A549 treated with AZD9567 at 1 μM for 4 hours (cell line): Measurements from ENCODE around the gene ZNF121. TPM values are rescaled to one million over a fixed set of nuclear protein-coding genes. Genes with fewer than 3 reads are reported as not detected.

Experiments used
- total RNA-seq: library from RNA; stranded (reverse); fragments of 200-300 nt; extraction: Qiagen RNA extraction; gene quantifications from 5 replicates; pipeline ENCODE4 v1.2.3, GENCODE V29; 2022; ENCODE audit not compliant: insufficient read depth

ZNF121 gene
- 3.2 to 3.9 TPM (median 3.4 TPM) in 5 replicates for total RNA-seq

DNA sequence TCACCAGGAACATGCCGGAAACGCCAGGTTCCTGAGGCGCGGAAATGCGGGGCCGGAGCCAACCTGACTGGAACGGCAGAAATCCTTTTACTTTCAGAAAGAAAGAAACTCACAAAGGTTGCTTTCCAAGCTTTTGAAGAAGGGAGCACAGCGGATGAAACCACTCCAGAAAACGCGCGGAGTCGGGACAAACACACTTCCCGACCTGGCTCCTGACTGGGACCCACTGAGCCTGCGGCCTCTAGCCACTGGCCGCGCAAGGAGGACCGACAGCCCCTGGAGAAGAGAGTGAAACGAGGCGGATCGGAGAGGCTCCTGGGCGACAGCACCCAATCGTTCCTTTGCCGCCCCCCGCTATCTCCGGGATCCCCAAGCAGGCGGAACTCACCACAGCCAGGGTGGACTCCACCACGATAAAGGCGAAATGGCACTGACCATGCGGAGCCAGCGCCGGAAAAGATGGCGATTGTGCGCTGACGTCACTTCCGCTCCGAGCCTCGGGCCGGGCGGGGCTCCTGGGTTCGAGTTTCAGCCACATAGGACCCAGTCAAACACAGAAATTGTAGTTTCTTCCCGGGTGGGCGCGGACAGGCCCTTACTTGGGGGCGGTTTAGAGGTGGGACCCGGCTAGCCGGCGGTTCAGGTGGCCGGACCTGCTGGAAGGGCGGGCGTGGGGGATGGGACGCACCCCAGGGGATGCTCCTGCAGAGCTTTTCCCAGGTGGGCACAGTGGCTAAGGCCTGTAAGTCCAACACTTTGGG lies at the start of gene ZNF121:
TSS of gene ZNF121 (minus strand) at position 432 of the 761 bp plus-strand sequence. CDS start 16,407 bp downstream, outside the sequence.

DNA sequence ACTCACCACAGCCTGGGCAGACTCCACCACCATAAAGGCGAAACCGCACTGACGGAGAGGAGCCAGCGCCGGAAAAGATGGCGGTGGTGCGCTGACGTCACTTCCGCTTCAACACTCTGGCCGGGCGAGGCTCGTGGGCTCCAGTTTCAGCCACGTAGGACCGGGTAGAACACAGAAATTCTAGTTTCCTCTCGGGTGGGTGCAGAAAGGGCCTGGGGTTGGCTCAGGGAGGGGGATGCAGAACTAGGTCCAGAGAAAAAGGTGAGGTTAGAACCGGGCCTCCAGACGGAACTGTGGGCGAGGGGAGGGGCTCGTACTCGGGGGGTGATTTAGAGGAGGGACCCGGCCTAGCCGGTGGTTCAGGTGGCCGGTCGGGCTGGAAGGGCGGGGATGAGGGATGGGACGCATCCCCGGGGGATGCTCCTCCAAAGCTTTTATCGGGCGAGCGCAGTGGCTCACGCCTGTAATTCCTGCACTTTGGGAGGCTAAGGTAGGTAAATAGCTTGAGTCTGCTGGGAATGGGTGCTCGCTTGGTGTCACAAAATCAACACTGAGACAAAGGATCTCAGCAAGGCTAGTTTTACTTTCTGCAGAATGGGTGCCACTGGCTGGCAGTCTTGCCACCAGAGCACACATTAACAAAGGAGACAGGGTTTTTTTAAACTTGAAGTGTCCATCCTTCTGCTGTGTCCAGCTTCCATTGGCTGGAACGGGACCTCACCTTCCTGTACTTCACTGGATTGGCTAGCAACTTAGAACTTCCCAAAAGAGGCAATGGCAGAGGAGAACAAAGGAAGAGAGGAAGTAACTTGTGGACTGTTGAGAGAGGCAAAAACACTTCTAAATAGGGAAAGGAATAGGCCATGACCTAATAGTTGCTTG lies 37.1 kb upstream of the ZNF121 start, which contains the start of gene ZNF561:
TSS of gene ZNF561 (minus strand) at position 77 of the 882 bp plus-strand sequence. CDS start 1,776 bp downstream, outside the sequence.

DNA sequence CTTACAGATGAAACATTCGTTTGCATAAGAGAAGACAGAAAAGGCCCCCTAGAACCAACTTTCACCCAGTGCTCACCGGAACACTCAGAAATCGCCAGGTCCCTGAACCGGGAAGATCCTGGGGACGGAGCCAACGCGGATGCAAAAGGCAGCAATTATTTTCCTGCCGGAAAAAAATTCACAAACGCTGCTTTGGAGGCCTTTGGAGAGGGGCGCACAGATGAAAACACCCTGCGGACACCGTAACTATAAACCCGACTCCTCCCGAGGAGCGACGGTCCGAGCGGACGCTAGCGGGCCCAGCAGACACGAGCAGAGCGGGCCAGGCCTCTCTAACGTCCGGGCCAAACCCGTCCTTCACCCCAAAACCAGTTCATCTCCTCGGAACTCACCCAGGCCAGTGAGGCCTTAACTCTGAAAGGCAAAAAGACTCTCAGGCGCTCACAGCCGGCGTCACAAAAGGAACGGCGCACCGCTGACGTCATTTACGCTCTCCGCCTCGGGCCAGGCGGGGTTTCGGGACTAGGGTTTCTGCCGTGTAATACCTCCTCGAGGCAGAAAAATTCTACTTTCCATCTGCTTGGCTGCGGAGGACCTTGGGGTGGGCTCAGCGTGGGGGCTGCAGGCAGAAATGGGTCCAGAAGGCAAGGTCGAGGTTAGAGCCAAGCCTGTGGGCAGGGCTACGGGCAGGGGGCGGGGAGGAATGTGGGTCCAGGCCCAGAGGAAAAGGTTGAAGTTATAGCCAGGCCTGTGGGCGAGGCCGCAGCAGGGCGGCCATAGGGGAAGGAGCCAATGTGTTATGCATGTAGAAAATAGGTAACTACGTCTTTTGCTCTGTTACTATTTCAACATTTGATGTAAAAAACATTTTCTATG lies 45.9 kb downstream of the ZNF121 start, which contains the start of gene ZNF426:
TSS of gene ZNF426 (minus strand) at position 463 of the 876 bp plus-strand sequence. CDS start 2,413 bp downstream, outside the sequence.

Other genes starting within 250 kb of the ZNF121 start
- gene ZNF177, start 221.5 kb downstream of the ZNF121 start, total RNA-seq = 0.34 to 0.64 TPM (median 0.51 TPM) in 4 of 5 replicates, not detected in the other
- gene ZNF266, start 148.9 kb downstream of the ZNF121 start, total RNA-seq = 3.1 to 3.5 TPM (median 3.2 TPM) in 5 replicates
- not detected in 5 replicates for gene ZNF560, start 85.9 kb downstream of the ZNF121 start, total RNA-seq
- 0.63 to 0.95 TPM (median 0.74 TPM) in 5 replicates for gene ZNF426, start 45.9 kb downstream of the ZNF121 start, total RNA-seq
- gene ZNF561, start 36.7 kb upstream of the ZNF121 start, total RNA-seq = 7.7 to 26.3 TPM (median 8.0 TPM) in 5 replicates
- gene ZNF562, start 90.6 kb upstream of the ZNF121 start, total RNA-seq = 5.0 to 6.4 TPM (median 5.5 TPM) in 5 replicates
- gene ZNF846, start 184.2 kb upstream of the ZNF121 start, total RNA-seq = 0.86 to 1.6 TPM (median 1.3 TPM) in 4 of 5 replicates, not detected in the other
- 12.4 to 15.9 TPM (median 14.9 TPM) in 5 replicates for gene FBXL12, start 234.6 kb upstream of the ZNF121 start, total RNA-seq
- gene UBL5, start 243.4 kb upstream of the ZNF121 start, total RNA-seq = 396 to 441 TPM (median 414 TPM) in 5 replicates